C4-2B (cell line): Measurements from ENCODE around the gene RBFA.

ENCODE experiments used
- H3K27ac ChIP-seq: fragments of 450-650 bp; 2 replicates; pipeline ENCODE4 v1.5.1; 2017
- ZFX ChIP-seq: fragments of 450-650 bp; IDR thresholded peaks from 2 replicates; pipeline ENCODE4 v1.6.1; 2017
- TF ChIP-seq, protein P1 (sequence below): fragments of 450-650 bp; conservative IDR thresholded peaks from 2 replicates; pipeline ENCODE4 v1.5.1; 2017; ENCODE audit warnings: mild to moderate bottlenecking

Gene RBFA

DNA sequence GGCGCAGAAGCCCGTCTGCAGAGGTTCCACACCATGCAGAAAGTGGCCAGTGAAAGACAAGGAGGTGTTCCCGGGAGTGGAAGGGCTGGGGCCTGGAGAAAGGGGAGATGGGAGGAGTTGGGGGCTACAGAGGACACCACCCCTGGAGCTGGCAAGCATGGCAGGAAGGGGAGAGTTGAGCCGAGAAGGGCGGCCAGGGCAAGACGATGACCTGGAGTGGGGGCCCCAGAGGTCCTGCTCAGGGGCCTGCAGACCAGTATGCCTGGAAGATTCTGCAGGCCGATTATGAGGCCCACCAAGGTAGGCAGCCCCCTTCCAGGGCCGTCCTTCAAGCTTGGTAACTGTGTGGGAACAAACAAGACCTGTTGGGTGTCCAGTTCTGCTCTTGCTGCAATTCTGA, 33.1 kb downstream of the RBFA start:
- TF ChIP-seq ZFX: no peak
- TF ChIP-seq, protein P1, sequence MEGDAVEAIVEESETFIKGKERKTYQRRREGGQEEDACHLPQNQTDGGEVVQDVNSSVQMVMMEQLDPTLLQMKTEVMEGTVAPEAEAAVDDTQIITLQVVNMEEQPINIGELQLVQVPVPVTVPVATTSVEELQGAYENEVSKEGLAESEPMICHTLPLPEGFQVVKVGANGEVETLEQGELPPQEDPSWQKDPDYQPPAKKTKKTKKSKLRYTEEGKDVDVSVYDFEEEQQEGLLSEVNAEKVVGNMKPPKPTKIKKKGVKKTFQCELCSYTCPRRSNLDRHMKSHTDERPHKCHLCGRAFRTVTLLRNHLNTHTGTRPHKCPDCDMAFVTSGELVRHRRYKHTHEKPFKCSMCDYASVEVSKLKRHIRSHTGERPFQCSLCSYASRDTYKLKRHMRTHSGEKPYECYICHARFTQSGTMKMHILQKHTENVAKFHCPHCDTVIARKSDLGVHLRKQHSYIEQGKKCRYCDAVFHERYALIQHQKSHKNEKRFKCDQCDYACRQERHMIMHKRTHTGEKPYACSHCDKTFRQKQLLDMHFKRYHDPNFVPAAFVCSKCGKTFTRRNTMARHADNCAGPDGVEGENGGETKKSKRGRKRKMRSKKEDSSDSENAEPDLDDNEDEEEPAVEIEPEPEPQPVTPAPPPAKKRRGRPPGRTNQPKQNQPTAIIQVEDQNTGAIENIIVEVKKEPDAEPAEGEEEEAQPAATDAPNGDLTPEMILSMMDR: no peak
- H3K27ac ChIP-seq: no peak overlapping the region

GRCh38 chr18:80067897-80068296, 33.7 kb downstream of the RBFA start:
- TF ChIP-seq ZFX: no peak
- TF ChIP-seq, protein P1: no peak
- no peak overlapping the region for H3K27ac ChIP-seq

DNA sequence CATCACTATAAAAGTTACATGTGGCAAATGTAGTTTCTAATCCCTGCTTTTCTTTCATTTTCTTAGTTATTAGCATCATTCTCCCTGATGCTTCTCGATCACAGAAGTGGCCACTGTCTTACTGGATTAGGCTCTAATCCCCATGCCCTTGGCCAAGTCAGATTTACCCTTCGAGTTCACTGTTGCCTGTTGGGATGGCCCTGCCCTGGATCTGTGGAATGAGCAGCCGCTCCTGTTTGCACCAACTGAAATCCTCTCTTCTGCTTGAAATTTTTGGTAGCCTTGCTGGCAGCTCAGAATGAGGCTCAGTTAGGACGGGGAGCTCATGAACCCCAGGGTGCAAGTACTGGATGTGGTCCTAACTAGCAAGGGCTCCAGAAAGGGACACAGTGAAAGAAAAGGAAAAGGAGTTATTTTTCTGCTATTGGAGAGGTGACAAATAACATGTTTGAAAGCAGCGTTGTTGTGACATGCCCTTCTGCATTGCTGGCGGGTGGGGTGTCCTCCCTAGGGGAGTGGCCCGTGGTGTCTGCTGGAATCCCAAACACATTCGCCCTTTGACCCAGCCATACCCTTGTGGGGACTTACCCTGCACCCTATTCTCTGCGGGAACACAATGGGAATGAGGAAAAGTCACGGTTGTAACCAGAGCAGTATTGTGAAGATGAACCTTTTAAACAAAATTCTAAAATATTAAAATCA, 34.5 kb downstream of the RBFA start:
- H3K27ac ChIP-seq: no peak overlapping the region
- TF ChIP-seq ZFX: no peak
- TF ChIP-seq, protein P1: no peak

DNA sequence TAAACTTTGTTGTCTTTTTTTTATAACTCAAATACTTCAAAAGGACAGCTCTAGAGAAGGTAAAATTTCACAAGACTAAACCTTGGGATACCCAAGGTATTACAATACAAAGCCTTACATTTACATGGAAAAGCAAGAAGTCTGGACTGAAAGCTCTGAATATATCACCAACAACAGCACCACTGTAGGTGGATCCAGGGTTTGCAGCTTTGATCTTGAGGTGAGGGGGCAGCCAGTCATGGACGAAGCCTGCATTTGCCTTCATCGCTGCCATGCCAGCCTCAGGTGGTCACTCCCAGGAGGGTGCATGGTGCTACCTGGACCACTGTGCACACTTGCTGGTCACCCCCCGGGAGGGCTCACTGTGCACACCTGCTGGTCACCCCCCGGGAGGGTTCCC, 36.6 kb downstream of the RBFA start:
- no peak overlapping the region for H3K27ac ChIP-seq
- TF ChIP-seq, protein P1: no peak
- no peak for TF ChIP-seq ZFX

DNA sequence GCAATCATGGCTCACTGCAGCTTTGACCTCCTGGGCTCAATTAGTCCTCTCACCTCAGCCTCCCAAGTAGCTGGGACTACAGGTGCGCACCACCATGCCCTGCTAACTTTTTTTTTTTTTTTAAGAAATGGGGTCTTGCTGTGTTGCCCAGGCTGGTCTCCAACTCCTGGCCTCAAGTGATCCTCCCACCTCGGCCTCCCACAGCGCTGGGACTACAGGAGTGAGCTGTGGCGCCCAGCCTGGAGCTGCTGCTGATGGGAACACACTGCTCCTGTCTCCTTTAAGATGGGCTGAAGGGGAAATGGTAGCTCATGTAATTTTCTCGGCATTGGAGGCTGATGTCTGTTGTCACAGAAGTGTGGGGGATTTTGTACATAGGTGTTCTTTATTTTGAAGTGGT, 39.9 kb downstream of the RBFA start:
- H3K27ac ChIP-seq: no peak overlapping the region
- TF ChIP-seq, protein P1: no peak
- no peak for TF ChIP-seq ZFX

DNA sequence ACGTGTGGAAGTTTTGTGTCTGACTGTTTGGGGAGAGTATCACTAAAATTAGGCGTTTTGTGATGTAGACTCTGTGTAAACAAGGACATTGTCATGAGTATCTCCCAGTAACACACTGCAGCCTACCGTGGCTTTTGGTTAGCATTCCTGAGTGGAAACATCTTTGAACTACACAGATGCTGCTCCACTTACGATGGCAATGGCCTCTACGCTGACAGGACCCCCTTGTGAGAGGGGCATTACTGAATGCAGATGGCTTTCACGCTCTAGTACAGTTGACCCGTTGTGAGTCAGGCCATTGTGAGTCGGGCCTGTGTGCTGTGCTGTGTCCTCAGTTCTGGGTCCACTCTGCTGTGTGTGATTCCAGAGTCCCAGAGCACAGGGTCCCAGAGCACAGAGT, 40.5 kb downstream of the RBFA start:
- no peak overlapping the region for H3K27ac ChIP-seq
- TF ChIP-seq, protein P1: no peak

DNA sequence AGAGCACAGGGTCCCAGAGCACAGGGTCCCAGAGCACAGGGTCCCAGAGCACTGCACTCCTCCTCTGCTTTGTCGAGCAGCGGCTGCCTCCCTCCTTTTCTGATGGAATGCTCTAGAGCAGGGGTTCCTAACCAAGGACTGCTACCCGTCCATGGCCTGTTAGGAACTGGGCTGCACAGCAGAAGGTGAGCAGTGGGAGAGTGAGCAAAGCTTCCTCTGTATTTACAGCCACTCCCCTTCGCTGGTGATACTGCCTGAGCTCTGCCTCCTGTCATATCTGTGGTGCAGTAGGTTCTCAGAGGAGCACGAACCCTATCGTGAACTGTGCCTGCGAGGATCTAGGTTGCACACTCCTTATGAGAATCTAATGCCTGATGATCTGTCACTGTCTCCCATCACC, 41.7 kb downstream of the RBFA start:
- H3K27ac ChIP-seq: no peak overlapping the region
- TF ChIP-seq, protein P1: no peak
- TF ChIP-seq ZFX: no peak
